Activated T-cell treated with anti-CD3 and anti-CD28 coated beads, Interleukin-2, amount 50 U/mL, for 1 hour (primary cell): ENCODE measurements around the gene WDR86.

ENCODE experiments used
- DNase-seq: peaks from one replicate; pipeline ENCODE4 v3.0.0-alpha.2; 2020

Gene WDR86, protein sequence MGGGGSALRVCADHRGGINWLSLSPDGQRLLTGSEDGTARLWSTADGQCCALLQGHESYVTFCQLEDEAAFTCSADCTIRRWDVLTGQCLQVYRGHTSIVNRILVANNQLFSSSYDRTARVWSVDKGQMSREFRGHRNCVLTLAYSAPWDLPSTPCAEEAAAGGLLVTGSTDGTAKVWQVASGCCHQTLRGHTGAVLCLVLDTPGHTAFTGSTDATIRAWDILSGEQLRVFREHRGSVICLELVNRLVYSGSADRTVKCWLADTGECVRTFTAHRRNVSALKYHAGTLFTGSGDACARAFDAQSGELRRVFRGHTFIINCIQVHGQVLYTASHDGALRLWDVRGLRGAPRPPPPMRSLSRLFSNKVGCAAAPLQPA

DNA sequence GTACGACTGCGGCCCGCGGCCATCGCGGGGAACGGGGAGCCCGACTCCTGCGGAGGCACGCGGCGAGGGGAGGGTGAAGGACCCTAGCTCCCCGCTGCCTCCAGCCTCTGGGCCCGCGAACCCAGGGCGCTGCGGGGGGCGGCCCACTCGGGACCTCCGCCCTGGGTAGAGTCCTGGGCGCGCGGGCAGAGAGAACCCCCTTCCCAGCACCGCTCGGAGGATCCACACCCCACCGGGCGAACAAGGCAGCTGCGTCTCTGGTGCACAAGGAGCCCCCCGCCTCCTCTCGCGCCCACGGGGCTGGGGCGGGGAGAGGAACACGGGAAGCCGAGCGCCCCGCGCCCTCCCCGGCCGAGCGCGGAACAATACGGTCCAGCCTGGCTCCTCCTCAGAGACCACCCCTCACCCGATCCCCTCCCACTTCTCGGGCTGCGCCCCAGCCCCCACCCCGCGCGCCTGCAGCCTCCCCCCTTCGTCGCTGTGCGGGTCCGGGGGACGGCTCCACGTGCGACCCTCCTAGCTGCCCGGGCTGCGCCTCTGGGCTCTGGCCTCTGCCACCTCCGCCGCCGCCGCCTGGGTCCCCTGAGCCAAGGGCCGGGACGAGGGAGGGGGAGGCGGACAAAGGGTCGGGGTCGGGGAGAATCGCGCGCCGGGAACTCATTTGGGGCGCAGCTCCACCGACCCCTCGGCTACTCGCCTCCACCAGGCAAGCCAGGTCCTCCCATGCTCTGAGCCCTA, at the start of gene WDR86:
Gene WDR86 (minus strand): TSS at position 372 of the 738 bp plus-strand sequence. CDS start 449 bp downstream, outside the sequence.
- peak; percentile 49 for DNase-seq

DNA sequence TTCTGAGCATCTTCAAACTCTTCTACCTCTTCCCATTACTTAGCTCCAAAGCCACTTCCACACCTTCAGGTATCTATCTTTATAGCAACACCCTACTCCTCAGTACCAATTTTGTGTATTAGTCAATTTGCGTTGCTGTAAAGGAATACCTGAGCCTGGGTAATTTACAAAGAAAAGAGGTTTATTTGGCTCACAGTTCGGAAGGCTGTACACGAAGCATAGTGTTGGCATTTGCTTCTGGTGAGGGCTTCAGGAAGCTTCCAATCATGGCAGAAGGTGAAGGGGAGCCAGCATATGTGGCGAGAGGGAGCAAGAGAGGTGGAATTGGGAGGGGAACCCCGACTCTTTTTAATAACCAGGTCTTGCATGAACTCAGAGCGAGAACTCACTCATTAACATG, 47.7 kb upstream of the WDR86 start:
- DNase-seq, result no peak

- DNase-seq, result no peak
Measured at GRCh38 chr7:151456782-151457181, 46.9 kb upstream of the WDR86 start.

GRCh38 chr7:151456276-151456675, 46.4 kb upstream of the WDR86 start:
- no peak for DNase-seq

GRCh38 chr7:151455690-151456089, 45.9 kb upstream of the WDR86 start:
- no peak for DNase-seq

GRCh38 chr7:151454932-151455530, 45.2 kb upstream of the WDR86 start:
- DNase-seq, result no peak

GRCh38 chr7:151454305-151454704, 44.5 kb upstream of the WDR86 start:
- DNase-seq, result no peak

DNA sequence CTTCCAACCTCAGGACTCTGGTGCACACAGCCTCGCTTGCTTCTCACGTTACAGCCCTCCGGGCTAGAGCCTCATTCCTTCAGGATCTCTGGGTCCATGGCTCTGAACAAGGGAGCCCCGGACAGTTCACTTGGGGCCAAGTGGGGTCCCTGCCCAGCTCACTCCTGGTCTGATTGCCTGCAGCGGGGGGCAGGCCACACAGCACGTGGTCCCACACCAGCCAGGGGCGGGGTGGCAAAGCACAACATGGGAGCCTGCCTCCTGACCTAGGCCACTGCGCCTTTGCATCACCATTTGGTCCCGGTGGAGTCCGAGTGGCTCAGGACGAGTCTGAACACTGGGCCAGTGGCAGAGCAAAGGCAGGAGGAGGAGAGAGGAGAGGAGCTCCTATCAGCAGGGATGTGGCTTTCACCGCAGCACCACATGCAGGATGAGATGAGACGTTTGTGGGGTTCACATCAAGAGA, 43.5 kb upstream of the WDR86 start:
- peak; percentile 5 for DNase-seq

GRCh38 chr7:151452680-151453325, 43.0 kb upstream of the WDR86 start:
- peak; percentile 3 for DNase-seq

- peak; percentile 13 for DNase-seq
Measured at GRCh38 chr7:151451626-151452571, 42.1 kb upstream of the WDR86 start.

- no peak for DNase-seq
Measured at GRCh38 chr7:151451156-151451555, 41.3 kb upstream of the WDR86 start.

DNA sequence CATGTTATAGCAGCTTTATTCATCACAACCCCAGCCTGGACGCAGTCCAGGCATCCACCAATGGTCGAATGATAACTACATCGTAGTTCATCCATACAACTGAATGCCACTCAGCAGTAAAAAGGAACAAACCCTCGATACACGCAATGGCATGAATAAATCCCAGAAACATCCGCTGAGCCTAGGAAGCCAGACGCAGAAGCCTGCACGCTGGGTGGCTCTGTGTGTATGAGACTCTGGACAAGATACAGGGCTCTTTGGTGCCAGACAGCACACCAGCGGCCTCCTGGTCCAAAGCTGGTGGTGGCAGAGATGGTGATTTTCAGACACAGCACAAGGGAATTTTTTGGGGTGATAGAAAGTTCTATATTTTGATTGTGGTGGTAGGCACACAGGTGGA, 40.2 kb upstream of the WDR86 start:
- DNase-seq, result peak; percentile 5

- peak; percentile 86 for DNase-seq
Measured at GRCh38 chr7:151448261-151449252, 38.7 kb upstream of the WDR86 start.

DNA sequence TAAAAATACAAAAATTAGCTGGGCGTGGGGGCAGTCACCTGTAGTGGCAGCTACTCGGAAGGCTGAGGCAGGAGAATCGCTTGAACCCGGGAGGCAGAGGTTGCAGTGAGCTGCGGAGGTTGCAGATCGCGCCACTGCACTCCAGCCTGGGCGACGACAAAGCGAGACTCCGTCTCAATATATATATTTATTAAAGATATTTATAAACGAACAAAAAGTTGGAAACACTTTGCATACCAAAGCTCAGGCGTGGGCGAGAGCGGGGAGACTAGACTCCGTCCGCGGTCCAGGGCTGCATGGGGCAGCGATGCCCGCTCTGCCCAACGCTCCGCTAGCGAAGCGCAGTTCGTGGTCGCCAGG, 38.0 kb upstream of the WDR86 start:
- DNase-seq, result no peak

GRCh38 chr7:151447312-151447711, 37.5 kb upstream of the WDR86 start:
- DNase-seq, result no peak

DNA sequence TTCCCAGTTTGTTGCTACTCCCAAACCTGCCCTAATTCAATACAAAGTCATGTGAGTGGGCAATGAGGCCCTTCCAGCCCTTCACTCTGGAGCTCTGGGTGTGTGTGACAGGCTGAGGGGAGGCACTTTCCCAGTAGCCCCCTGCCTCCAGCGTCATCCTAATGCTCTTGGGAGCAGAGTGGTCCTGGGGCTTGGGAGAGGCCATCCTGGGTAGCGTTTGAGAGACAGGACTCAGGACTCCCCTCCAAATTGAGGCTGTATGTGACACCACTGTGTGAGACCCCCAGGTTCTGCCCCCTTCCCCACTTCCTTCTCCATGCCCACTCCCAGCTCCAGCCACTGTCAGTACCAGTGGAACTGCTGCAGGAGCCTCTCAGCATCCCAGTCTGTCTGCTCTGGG, 36.6 kb upstream of the WDR86 start:
- no peak for DNase-seq

GRCh38 chr7:151444632-151445031, 34.8 kb upstream of the WDR86 start:
- DNase-seq, result no peak

GRCh38 chr7:151442776-151443496, 33.1 kb upstream of the WDR86 start:
- DNase-seq, result no peak

- DNase-seq, result peak; percentile 37
Measured at GRCh38 chr7:151440799-151441445, 31.1 kb upstream of the WDR86 start.
